Hepatocyte (in vitro differentiated cells): ENCODE measurements around the gene TOLLIP.
"Not testable (repeated sequence)": the region's sequence is repeated elsewhere in the genome, so short reads cannot be mapped to it uniquely, and the experiment has no call there.

Source experiments
- CTCF ChIP-seq: fragments of 200-600 bp; sonication (generic); IDR thresholded peaks from 2 replicates; pipeline ENCODE4 v1.5.1; 2016; ENCODE audit warnings: antibody characterized with exemption, mild to moderate bottlenecking; ENCODE audit not compliant: poor library complexity
- EZH2 ChIP-seq: fragments of 200-600 bp; sonication (generic); IDR thresholded peaks from 2 replicates; pipeline ENCODE4 v1.6.1; 2016; ENCODE audit warnings: antibody characterized with exemption, mild to moderate bottlenecking, borderline replicate concordance
- EZH2phosphoT487 ChIP-seq: fragments of 200-600 bp; sonication (generic); IDR thresholded peaks from one replicate; pipeline ENCODE4 v1.6.1; 2018; ENCODE audit warnings: antibody characterized with exemption, mild to moderate bottlenecking, low read depth, moderate library complexity; ENCODE audit not compliant: unreplicated experiment, severe bottlenecking

GRCh38 chr11:1266976-1267375 is 42.5 kb downstream of the TOLLIP start:
- not testable (repeated sequence) for TF ChIP-seq CTCF, EZH2phosphoT487, EZH2
